Measurements from ENCODE around the gene LRMDA. TPM values are rescaled to one million over a fixed set of nuclear protein-coding genes. Genes with fewer than 3 reads are reported as not detected.

The LRMDA gene
- total and polyA plus RNA-seq, 2 of the 13 experiments (the other 11 are each of a cell fraction or from before 2014, with no cell fraction given), result 13.4 to 22.0 TPM

GRCh38 chr10:75722020-75722419, 290.6 kb downstream of the LRMDA start (continued):
- TF ChIP-seq MXD1 (CRISPR knock-in tag; IDR thresholded peaks at IDR 0.05) (no peak), ARNTL (CRISPR knock-in tag; IDR thresholded peaks at IDR 0.05) (no peak), IKZF1 (IDR thresholded peaks at IDR 0.05) (no peak)

GRCh38 chr10:75722609-75723008, 291.2 kb downstream of the LRMDA start:
- Histone ChIP-seq H2AFZ (ENCODE audit: low read length) (no peak overlapping the region), H3K9ac (ENCODE audit: insufficient read depth, low read depth, low read length) (no peak overlapping the region), H3K4me2 (ENCODE audit: low read depth, low read length) (no peak overlapping the region), H3K36me3 (replicated peaks in 1 of 2; ENCODE audit: control insufficient read depth in 1 of 2, insufficient read depth in 2 of 2, low read length in 2 of 2) (no peaks in the 10 kb centered on the region), H3K79me2 (ENCODE audit: insufficient read depth, low read length) (no peaks in the 10 kb centered on the region), H3K27me3 (ENCODE audit: control insufficient read depth in 1 of 2, insufficient read depth in 2 of 2, low read length in 2 of 2) (no peaks in the 10 kb centered on the region), H3K9me3 (ENCODE audit: low read length) (no peaks in the 10 kb centered on the region), H3K4me1 (ENCODE audit: insufficient read depth, low read length) (peaks cover 11% of the 10 kb centered on the region; the same call in 1 of the 2 replicates), H3K27ac (ENCODE audit: extremely low read length, insufficient read depth, low read length) (no peak overlapping the region), H3K4me3 (replicated peaks in 1 of 3; ENCODE audit: insufficient read depth in 1 of 3, low read depth in 2 of 3, low read length in 3 of 3) (no peak overlapping the region), H4K20me1 (ENCODE audit: insufficient read depth, low read length) (no peaks in the 10 kb centered on the region)
- WGBS (ENCODE audit: low lambda C conversion rate), result 100% methylated on average over 2 of the region's 2 CpGs
- intact Hi-C loops (cut with micrococcal nuclease; ENCODE audit: unreplicated experiment), result no loop called here
- DNase-seq (ENCODE audit: low spot score) (no peak), ATAC-seq (no peak), FAIRE-seq (no peak)
- ChIA-PET POLR2A (no interaction called here), CTCF (ENCODE audit: low intra/inter-chr PET ratio, low total read pairs) (no interaction called here)
- BruUV-seq (replicated peaks), result no TSS peak
- no peak for TF ChIP-seq ZNF44 (CRISPR knock-in tag; IDR thresholded peaks at IDR 0.05)
- TF ChIP-seq JARID2 (CRISPR knock-in tag; IDR thresholded peaks at IDR 0.05; ENCODE audit: insufficient replicate concordance), result no peak
- TF ChIP-seq ZNF234 (CRISPR knock-in tag; conservative IDR thresholded peaks at IDR 0.05), result no peak
- no peak for TF ChIP-seq CEBPB (IDR thresholded peaks at IDR 0.05; ENCODE audit: borderline replicate concordance, low read depth, low read length)
- no peak for TF ChIP-seq ZBTB10 (CRISPR knock-in tag; IDR thresholded peaks at IDR 0.05; ENCODE audit: borderline replicate concordance)
- no peak for TF ChIP-seq KAT7 (CRISPR knock-in tag; IDR thresholded peaks at IDR 0.05; ENCODE audit: borderline replicate concordance)
- no peak for TF ChIP-seq SETDB1 (CRISPR knock-in tag; IDR thresholded peaks at IDR 0.05; ENCODE audit: borderline replicate concordance)
- TF ChIP-seq ADNP (CRISPR knock-in tag; IDR thresholded peaks at IDR 0.05), result no peak
- no peak for TF ChIP-seq REPIN1 (CRISPR knock-in tag; IDR thresholded peaks at IDR 0.05; ENCODE audit: borderline replicate concordance, low read depth)
- TF ChIP-seq ZBTB2 (CRISPR knock-in tag; IDR thresholded peaks at IDR 0.05; ENCODE audit: low read depth), result no peak
- TF ChIP-seq NFE2L2 (IDR thresholded peaks at IDR 0.05; ENCODE audit: low read length), result no peak
- in situ Hi-C loops (cut with HindIII; ENCODE audit: extremely low pct_ligation_motif_present, low pct_unique_long_range_greater_than_20kb), result no loop called here

Data from HepG2 (cell line).